Measurements from ENCODE around the gene USP25.

The USP25 gene

GRCh38 chr21:15823486-15824150 lies 93.8 kb downstream of the USP25 start:
- DNase-seq: no peak

GRCh38 chr21:15825700-15826099 lies 95.9 kb downstream of the USP25 start:
- DNase-seq: no peak

- no peak for DNase-seq
Measured at GRCh38 chr21:15826147-15826780, 96.5 kb downstream of the USP25 start.

GRCh38 chr21:15826908-15827601 lies 97.3 kb downstream of the USP25 start:
- DNase-seq: no peak

- DNase-seq: no peak
Measured at GRCh38 chr21:15831497-15831896, 101.7 kb downstream of the USP25 start.

GRCh38 chr21:15837645-15838044 lies 107.9 kb downstream of the USP25 start:
- DNase-seq: no peak

DNA sequence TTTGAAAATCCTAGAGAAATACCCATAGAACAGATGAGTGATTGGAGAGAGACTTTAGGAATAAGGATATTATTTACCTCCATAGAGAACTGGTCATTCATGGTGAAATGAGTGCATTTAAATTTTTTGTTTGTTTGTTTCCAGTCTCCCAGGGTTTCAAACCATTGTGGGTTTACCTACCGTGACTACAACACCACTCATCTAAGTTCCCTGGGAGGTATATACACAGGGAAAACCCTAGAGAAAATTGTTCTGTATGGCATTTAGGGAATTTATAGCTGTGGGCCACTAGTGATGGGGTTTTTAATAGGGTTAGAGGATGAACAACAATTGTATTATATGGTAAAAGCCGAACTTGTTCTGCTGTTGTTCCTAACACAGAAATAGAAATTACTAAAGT lies 109.2 kb downstream of the USP25 start:
- no peak for DNase-seq

DNA sequence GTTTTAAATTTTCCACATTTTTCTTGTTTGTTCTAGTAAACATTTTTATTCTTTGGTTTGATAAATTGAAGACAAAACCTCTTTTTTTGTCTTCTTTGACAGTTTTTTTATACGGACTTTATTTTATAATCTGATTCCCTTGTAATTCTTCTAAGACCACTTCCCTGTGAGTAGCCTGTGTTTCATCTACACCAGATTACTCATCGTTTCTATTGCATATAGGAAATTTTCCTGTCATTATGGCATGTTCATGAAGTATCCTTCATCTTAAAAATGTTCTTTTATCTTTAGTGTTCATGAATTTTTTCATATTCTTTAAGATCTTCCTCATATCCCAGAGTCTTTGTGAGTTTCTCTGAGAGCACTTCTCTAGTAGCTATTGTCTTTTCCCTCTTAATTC lies 109.8 kb downstream of the USP25 start:
- DNase-seq: no peak

DNA sequence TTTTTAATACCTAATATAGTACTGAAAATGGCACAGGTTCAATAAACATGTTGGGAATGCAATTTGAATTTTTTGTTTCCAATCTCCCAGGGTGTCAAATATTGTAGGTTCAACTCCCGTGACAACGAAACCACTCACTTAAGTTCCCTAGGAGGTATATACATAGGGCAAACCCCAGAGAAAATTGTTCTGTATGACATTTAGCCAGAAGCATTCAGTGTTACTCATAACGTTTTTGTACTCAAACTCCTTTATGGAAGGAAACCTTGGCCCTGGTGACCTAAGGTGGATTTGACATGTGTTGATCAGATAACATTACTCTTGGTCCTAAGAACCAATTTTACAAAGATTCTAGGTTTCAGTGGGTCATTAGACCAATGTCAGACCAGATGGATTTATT lies 110.6 kb downstream of the USP25 start:
- DNase-seq: no peak

DNA sequence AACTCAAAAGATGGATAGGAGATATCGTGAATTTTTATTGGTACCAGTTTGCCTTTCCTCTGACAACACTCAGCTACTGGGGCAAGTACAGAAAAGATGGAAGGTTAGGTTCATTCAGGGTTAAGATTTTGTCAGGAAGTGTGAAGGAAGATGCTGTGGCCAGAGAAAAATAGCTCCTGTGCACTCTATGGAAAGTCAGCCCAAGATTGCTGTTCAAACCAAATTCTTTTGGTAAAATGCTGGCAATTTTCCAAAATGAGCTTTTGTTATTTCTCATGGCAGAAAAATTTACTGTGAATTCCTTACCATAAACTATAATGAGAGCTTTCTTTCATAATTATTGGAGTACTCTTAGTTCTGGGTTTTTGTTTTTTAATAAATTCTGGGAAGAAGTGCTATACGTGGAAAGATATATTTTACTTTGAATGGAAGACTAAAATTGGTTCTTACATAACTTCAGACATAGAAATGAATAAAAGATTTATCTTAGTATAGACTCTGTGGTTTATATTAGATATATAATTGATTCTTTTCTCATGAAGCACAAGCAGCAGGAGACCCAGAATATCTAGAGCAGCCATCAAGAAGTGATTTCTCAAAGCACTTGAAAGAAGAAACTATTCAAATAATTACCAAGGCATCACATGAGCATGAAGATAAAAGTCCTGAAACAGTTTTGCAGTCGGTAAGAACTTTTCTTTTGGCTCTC lies 112.2 kb downstream of the USP25 start:
- no peak for DNase-seq

GRCh38 chr21:15842565-15842880 lies 112.7 kb downstream of the USP25 start:
- no peak for DNase-seq

DNA sequence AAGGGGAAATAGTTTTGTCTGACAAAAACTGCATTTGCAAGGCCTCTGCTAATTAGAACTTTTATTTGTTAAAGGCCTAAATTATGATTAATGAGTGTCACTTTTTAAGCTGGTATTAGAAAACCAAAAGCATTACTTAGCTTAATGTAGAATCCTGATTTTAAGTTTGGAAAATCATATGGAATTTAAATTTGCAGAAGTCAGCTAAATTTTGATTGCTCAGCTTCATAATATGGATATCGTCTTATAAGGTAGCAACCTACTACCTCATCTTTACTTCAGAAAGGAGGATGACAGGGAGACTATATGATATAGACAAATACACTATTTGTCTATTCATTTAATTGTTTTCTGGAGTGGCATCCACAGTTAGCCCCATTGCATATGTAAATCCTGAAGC lies 114.0 kb downstream of the USP25 start:
- no peak for DNase-seq

- DNase-seq: no peak
Measured at GRCh38 chr21:15848634-15849560, 119.1 kb downstream of the USP25 start.

DNA sequence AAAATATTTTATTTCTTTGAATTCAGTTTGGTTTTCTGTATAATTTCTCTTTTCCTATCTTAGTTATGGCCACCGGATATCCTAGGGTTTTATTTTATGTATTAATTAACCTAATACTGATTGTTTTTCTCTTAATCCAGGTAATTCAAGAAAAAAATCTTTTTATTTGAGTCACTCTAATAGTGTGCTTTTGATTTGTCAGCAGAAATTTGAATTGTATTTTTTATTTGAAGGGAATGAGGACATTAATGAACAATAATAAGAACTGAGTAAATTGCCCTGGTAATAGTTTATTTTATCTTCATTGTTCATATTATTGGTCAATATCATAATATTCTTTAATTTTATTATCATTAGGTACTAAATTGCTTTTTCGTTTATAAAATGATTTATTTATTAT lies 120.1 kb downstream of the USP25 start:
- no peak for DNase-seq

DNA sequence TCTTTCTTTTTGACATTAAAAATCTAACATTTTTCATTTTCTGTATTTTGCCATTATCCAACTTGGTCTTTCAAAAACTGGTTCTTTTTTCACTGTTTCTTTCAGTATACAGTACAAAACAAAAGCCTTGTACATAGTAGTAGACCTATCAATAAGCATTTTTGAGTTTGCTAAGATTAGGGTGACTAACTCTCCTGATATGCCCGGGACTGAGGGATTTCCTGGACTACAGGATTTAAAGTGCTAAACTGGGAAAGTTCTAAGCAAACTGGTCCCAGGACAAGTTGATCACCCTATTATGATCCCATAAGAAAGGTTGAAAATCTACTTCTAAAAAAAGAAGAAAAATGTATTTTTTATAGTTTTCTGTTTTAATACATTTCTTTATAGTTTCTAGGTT lies 120.9 kb downstream of the USP25 start:
- no peak for DNase-seq

- no peak for DNase-seq
Measured at GRCh38 chr21:15852146-15852545, 122.4 kb downstream of the USP25 start.

- no peak for DNase-seq
Measured at GRCh38 chr21:15853126-15853525, 123.3 kb downstream of the USP25 start.

DNA sequence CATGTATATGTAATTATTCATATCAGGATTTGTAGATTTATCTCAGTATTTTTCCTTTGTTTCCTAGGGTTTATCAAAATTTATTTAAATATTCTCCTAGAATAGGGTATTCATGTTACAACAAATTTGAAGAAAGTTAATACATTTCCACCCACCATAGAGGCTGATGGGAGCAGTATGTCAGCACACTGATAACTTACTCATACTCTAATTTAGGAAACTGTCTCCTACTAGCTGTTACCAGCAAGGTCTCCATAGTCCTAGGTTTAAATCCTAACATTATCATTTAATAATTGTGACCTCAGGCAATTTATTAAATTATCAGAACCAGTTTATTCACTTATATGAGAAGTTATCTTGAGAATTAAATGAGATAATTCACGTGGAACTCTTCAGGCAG lies 127.0 kb downstream of the USP25 start:
- no peak for DNase-seq

- no peak for DNase-seq
Measured at GRCh38 chr21:15857740-15858139, 128.0 kb downstream of the USP25 start.

GRCh38 chr21:15860541-15860940 lies 130.8 kb downstream of the USP25 start:
- DNase-seq: no peak

GRCh38 chr21:15868940-15869339 lies 139.2 kb downstream of the USP25 start:
- DNase-seq: no peak

GRCh38 chr21:15870819-15871218 lies 141.0 kb downstream of the USP25 start:
- no peak for DNase-seq

GRCh38 chr21:15872236-15872635 lies 142.5 kb downstream of the USP25 start:
- no peak for DNase-seq

All from CD4-positive, alpha-beta T cell treated with Interleukin-15 for 1 hour (primary cell).